DND-41 (cell line): ENCODE measurements around the gene CLRN2.

Experiments
- EZH2 ChIP-seq: IDR thresholded peaks from 3 replicates; pipeline ENCODE4 v1.6.1; 2012; ENCODE audit warnings: borderline replicate concordance, low read depth, mild to moderate bottlenecking, moderate library complexity, low read length, inconsistent platforms; ENCODE audit not compliant: severe bottlenecking
- TF ChIP-seq, protein P1 (sequence below): IDR thresholded peaks from 2 replicates; pipeline ENCODE4 v1.5.1; 2012; ENCODE audit warnings: borderline replicate concordance, low read length, moderate library complexity, mild to moderate bottlenecking; ENCODE audit not compliant: poor library complexity, severe bottlenecking; ENCODE audit errors: extremely low read depth

- TF ChIP-seq, protein P1, sequence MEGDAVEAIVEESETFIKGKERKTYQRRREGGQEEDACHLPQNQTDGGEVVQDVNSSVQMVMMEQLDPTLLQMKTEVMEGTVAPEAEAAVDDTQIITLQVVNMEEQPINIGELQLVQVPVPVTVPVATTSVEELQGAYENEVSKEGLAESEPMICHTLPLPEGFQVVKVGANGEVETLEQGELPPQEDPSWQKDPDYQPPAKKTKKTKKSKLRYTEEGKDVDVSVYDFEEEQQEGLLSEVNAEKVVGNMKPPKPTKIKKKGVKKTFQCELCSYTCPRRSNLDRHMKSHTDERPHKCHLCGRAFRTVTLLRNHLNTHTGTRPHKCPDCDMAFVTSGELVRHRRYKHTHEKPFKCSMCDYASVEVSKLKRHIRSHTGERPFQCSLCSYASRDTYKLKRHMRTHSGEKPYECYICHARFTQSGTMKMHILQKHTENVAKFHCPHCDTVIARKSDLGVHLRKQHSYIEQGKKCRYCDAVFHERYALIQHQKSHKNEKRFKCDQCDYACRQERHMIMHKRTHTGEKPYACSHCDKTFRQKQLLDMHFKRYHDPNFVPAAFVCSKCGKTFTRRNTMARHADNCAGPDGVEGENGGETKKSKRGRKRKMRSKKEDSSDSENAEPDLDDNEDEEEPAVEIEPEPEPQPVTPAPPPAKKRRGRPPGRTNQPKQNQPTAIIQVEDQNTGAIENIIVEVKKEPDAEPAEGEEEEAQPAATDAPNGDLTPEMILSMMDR: no peak
- no peak for TF ChIP-seq EZH2
These were observed 37.5 kb downstream of the CLRN2 start for GRCh38 chr4:17552427-17552826.
